Endothelial cell of umbilical vein (primary cell): ENCODE measurements around the gene GLI2. TPM values are rescaled to one million over a fixed set of nuclear protein-coding genes. Genes with fewer than 3 reads are reported as not detected.

ENCODE experiments used
- BruUV-seq: library from RNA; stranded (reverse); fragments of 400-500 nt; replicated peaks from 2 replicates; lab custom pipeline; 2021; lab: Mats Ljungman, UMichigan
- CTCF ChIA-PET: fragments of 300-600, 350-600 bp; sonication (Branson Sonifier 250); formaldehyde crosslinking; loops from one replicate; lab custom pipeline; 2021; ENCODE audit warnings: antibody characterized with exemption, inconsistent platforms; lab: Charles Lee
- POLR2A ChIA-PET: fragments of 300-600, 350-600 bp; sonication (Branson Sonifier 250); formaldehyde crosslinking; loops from one replicate; lab custom pipeline; 2021; ENCODE audit warnings: antibody characterized with exemption, inconsistent platforms; lab: Charles Lee
- DNase-seq: peaks from one replicate; pipeline ENCODE4 v3.0.0-alpha.2; 2011; ENCODE audit warnings: low read depth, low spot score
- FAIRE-seq: peaks from 2 replicates; lab custom pipeline; 2011; peaks lifted over from hg19 to GRCh38; lab: Jason Lieb, UNC
- H2AFZ ChIP-seq: 2 replicates; pipeline ENCODE4 v1.6.0; 2012; ENCODE audit warnings: low read depth, low read length, control low read depth, inconsistent platforms
- H3K27ac ChIP-seq: 2 replicates; pipeline ENCODE4 v1.5.1; 2011; ENCODE audit warnings: low read depth, mild to moderate bottlenecking, control low read depth, low read length, moderate library complexity; ENCODE audit not compliant: insufficient read depth
- H3K27me3 ChIP-seq, 2 experiments: 2 replicates each; pipeline versions ENCODE4 v1.6.0 to v1.6.1; 2011; ENCODE audit warnings: low read length in 2 of 2, mixed read lengths in 1 of 2; ENCODE audit not compliant: control insufficient read depth in 2 of 2, insufficient read depth in 2 of 2
- H3K36me3 ChIP-seq, 2 experiments: 2 replicates in 1 of 2; 3 replicates in 1 of 2; pipeline ENCODE4 v1.5.1; 2011; ENCODE audit warnings: low read length in 2 of 2, mild to moderate bottlenecking in 1 of 2, moderate library complexity in 1 of 2; ENCODE audit not compliant: control insufficient read depth in 2 of 2, insufficient read depth in 2 of 2; ENCODE audit errors: extremely low read depth in 1 of 2
- H3K4me1 ChIP-seq: 3 replicates; pipeline ENCODE4 v1.5.1; 2011; ENCODE audit warnings: mild to moderate bottlenecking, low read length; ENCODE audit not compliant: control insufficient read depth, insufficient read depth; ENCODE audit errors: extremely low read depth
- H3K4me2 ChIP-seq: 2 replicates; pipeline ENCODE4 v1.6.1; 2011; ENCODE audit warnings: low read length, control low read depth, mixed read lengths; ENCODE audit not compliant: insufficient read depth
- H3K4me3 ChIP-seq, 3 experiments: fragments of 200-600 bp in 1 of 3; sonication (generic), shearing (Covaris generic) in 1 of 3; replicated peaks in 1 of 3; 2 replicates each; pipeline ENCODE4 v1.5.1; 2011 to 2016; ENCODE audit warnings: control low read depth in 3 of 3, low read length in 3 of 3, mild to moderate bottlenecking in 2 of 3, inconsistent platforms in 1 of 3, low read depth in 1 of 3, moderate library complexity in 1 of 3; ENCODE audit not compliant: insufficient read depth in 1 of 3
- H3K79me2 ChIP-seq: 2 replicates; pipeline ENCODE4 v1.6.0; 2012; ENCODE audit warnings: low read length, inconsistent platforms; ENCODE audit not compliant: control insufficient read depth, insufficient read depth
- H3K9ac ChIP-seq: replicated peaks from 2 replicates; pipeline ENCODE3; 2011; ENCODE audit warnings: low read length, control low read depth; ENCODE audit not compliant: insufficient read depth; ENCODE audit errors: extremely low read depth
- H3K9me1 ChIP-seq: replicated peaks from 3 replicates; pipeline ENCODE4 v1.6.0; 2011; ENCODE audit warnings: mild to moderate bottlenecking, low read length; ENCODE audit not compliant: control insufficient read depth, insufficient read depth; ENCODE audit errors: extremely low read depth
- H3K9me3 ChIP-seq: replicated peaks from 2 replicates; pipeline ENCODE4 v1.5.1; 2012; ENCODE audit warnings: low read length, inconsistent platforms; ENCODE audit not compliant: control insufficient read depth, insufficient read depth
- H4K20me1 ChIP-seq: replicated peaks from 2 replicates; pipeline ENCODE3; 2011; ENCODE audit warnings: mild to moderate bottlenecking, low read length; ENCODE audit not compliant: control insufficient read depth, insufficient read depth; ENCODE audit errors: extremely low read depth
- EZH2 ChIP-seq: IDR thresholded peaks from 2 replicates; pipeline ENCODE4 v1.6.1; 2012; ENCODE audit warnings: borderline replicate concordance, low read depth, mild to moderate bottlenecking, moderate library complexity, low read length, inconsistent platforms; ENCODE audit not compliant: severe bottlenecking
- FOS ChIP-seq: IDR thresholded peaks from 2 replicates; pipeline ENCODE4 v1.6.1; 2011; ENCODE audit warnings: mild to moderate bottlenecking, low read length, moderate library complexity, borderline replicate concordance; ENCODE audit not compliant: insufficient read depth
- GATA2 ChIP-seq: IDR thresholded peaks from 2 replicates; pipeline ENCODE4 v1.7.0; 2011; ENCODE audit warnings: low read depth, mild to moderate bottlenecking, moderate library complexity, mixed read lengths, low read length; ENCODE audit not compliant: insufficient read length, insufficient read depth
- JUN ChIP-seq: IDR thresholded peaks from 2 replicates; pipeline ENCODE4 v1.6.1; 2011; ENCODE audit warnings: borderline replicate concordance, low read depth; ENCODE audit not compliant: insufficient read length, insufficient read depth
- MYC ChIP-seq: IDR thresholded peaks from one replicate; pipeline ENCODE4 v1.6.1; 2011; ENCODE audit warnings: mild to moderate bottlenecking, low read depth, low read length
- POLR2A ChIP-seq: IDR thresholded peaks from 2 replicates; pipeline ENCODE4 v1.6.1; 2012; ENCODE audit warnings: low read depth, mild to moderate bottlenecking, control low read depth, low read length
- POLR2AphosphoS5 ChIP-seq: IDR thresholded peaks from 2 replicates; pipeline ENCODE4 v1.6.1; 2012; ENCODE audit warnings: low read depth, mild to moderate bottlenecking, control low read depth, low read length, moderate library complexity; ENCODE audit not compliant: insufficient read depth
- dilution Hi-C: fragments of 300-500 bp; cut with MboI; formaldehyde crosslinking; loops from one replicate; pipeline ENCODE4 v1.15.0; 2019; ENCODE audit warnings: low sequenced_read_pairs; ENCODE audit not compliant: extremely low pct_ligation_motif_present
- intact Hi-C: fragments of 100-400 bp; cut with micrococcal nuclease; formaldehyde crosslinking; loops from one replicate; pipeline ENCODE4 v1.10.0; 2022
- polyA plus RNA-seq, 4 experiments: library from polyadenylated mRNA; depleted of rRNA in 3 of 4; stranded (reverse) in 3 of 4; unstranded in 1 of 4; fragments of >200 nt; gene quantifications; 2 replicates each; pipeline versions ENCODE4 v1.2.1 to v1.2.3, GENCODE V29; 2011 to 2012; ENCODE audit warnings: missing spikeins in 1 of 4
- total RNA-seq: library from RNA; stranded (reverse); gene quantifications from 2 replicates; pipeline ENCODE4 v1.2.3, GENCODE V29; 2021
- TF ChIP-seq, protein P1 (sequence below): IDR thresholded peaks from 2 replicates; pipeline ENCODE4 v1.6.1; 2011; ENCODE audit not compliant: insufficient read depth, insufficient read length
- TF ChIP-seq, protein P2 (sequence below), 2 donors: IDR thresholded peaks; 1 replicate in 1 of 2; 2 replicates in 1 of 2; pipeline ENCODE4 v1.5.1; 2011; ENCODE audit warnings: low read length in 2 of 2, mild to moderate bottlenecking in 2 of 2, moderate library complexity in 2 of 2, control low read depth in 1 of 2, inconsistent platforms in 1 of 2, low read depth in 1 of 2; ENCODE audit not compliant: insufficient read depth in 1 of 2; ENCODE audit errors: extremely low read depth in 1 of 2

Gene GLI2
- total and polyA plus RNA-seq, 2 donors (not counting 3 experiments of a cell fraction or from before 2014, with no cell fraction given): 0.13 TPM; not detected in 1

DNA sequence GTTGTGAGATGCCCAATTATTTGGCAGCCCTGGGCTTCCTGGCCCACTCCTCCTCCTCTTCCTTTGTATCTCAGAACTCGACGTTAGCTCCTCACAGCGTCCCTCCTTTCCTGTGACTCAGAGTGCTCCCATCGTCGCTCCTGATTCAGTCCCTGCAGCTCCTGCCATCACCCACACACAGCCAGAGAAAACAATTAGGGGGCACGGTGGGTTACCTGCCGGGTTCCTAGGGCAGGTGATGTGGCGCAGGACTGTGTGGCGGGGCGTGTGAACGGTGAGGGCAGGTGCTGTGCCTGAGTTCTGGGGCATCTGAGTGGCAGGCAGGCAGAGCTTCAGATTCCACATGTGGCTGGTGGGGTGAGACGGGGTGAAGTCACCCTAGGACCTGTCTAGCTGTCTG, 42.6 kb downstream of the GLI2 start:
- TF ChIP-seq MYC: no peak
- peak; percentile 24 for TF ChIP-seq FOS
- DNase-seq (no peak), FAIRE-seq (no peak)
- H2AFZ ChIP-seq: no peak overlapping the region
- no peak overlapping the region for H3K4me3 ChIP-seq
- POLR2A ChIA-PET: no interaction called here
- CTCF ChIA-PET: no interaction called here
- H3K4me1 ChIP-seq: peaks cover 5% of the 10 kb centered on the region
- H3K9ac ChIP-seq: no peak overlapping the region
- no peaks in the 10 kb centered on the region for H3K9me1 ChIP-seq
- H3K9me3 ChIP-seq: no peaks in the 10 kb centered on the region
- dilution Hi-C loops: no loop called here
- no peak overlapping the region for H3K4me2 ChIP-seq
- no peaks in the 10 kb centered on the region for H4K20me1 ChIP-seq
- peaks cover 0 to 2% of the 10 kb centered on the region in 2 experiments for H3K27me3 ChIP-seq
- intact Hi-C loops: no loop called here
- H3K36me3 ChIP-seq: no peaks in the 10 kb centered on the region
- no TSS peak for BruUV-seq
- H3K79me2 ChIP-seq: no peaks in the 10 kb centered on the region
- no peak overlapping the region for H3K27ac ChIP-seq

DNA sequence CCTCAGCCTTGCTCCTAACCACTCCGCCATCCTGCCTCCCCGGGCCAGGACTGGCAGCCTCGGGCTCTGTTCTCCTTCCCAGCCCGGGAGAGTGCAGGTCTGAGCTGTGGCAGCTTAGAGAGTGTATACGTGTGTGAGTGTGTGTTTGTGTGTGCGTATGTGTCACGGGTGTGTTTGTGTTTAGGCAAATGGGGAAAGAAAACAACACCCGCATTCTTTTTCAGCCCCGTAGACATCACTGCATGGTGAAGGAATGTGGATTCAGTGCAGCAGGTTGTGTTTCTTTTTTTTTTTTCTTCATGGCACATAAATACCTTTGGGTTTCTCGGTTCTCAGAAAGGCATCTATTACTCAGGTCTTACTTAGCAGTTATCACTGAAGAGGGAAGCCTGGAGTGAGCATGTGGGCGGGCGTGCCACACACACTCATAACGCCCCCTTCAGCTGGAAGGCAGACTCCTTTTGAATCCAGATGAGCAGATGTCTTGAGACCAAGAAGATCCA, 44.2 kb downstream of the GLI2 start:
- Histone ChIP-seq H2AFZ (no peak overlapping the region), H3K9ac (no peak overlapping the region), H3K79me2 (no peaks in the 10 kb centered on the region), H4K20me1 (no peaks in the 10 kb centered on the region), H3K4me1 (peaks cover 8% of the 10 kb centered on the region), H3K36me3 (no peaks in the 10 kb centered on the region), H3K9me3 (no peaks in the 10 kb centered on the region), H3K27ac (no peak overlapping the region), H3K9me1 (no peaks in the 10 kb centered on the region), H3K4me2 (no peak overlapping the region), H3K27me3 (peaks cover 0 to 2% of the 10 kb centered on the region in 2 experiments), H3K4me3 (no peak overlapping the region)
- POLR2A ChIA-PET: interaction anchor here (0.6 kb wide), 1 partner anchor 23 kb away, joined by 4 read pairs; no protein-coding TSS in a partner anchor
- no TSS peak for BruUV-seq
- no peak for TF ChIP-seq POLR2AphosphoS5
- no peak for TF ChIP-seq POLR2A
- TF ChIP-seq, protein P1, sequence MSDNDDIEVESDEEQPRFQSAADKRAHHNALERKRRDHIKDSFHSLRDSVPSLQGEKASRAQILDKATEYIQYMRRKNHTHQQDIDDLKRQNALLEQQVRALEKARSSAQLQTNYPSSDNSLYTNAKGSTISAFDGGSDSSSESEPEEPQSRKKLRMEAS: no peak
- no peak for TF ChIP-seq MYC
- TF ChIP-seq GATA2: no peak
- TF ChIP-seq FOS: no peak
- TF ChIP-seq, protein P2, sequence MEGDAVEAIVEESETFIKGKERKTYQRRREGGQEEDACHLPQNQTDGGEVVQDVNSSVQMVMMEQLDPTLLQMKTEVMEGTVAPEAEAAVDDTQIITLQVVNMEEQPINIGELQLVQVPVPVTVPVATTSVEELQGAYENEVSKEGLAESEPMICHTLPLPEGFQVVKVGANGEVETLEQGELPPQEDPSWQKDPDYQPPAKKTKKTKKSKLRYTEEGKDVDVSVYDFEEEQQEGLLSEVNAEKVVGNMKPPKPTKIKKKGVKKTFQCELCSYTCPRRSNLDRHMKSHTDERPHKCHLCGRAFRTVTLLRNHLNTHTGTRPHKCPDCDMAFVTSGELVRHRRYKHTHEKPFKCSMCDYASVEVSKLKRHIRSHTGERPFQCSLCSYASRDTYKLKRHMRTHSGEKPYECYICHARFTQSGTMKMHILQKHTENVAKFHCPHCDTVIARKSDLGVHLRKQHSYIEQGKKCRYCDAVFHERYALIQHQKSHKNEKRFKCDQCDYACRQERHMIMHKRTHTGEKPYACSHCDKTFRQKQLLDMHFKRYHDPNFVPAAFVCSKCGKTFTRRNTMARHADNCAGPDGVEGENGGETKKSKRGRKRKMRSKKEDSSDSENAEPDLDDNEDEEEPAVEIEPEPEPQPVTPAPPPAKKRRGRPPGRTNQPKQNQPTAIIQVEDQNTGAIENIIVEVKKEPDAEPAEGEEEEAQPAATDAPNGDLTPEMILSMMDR (IDR thresholded peaks at IDR 0.05; ENCODE audit: extremely low read depth in 1 of 2, insufficient read depth in 1 of 2, low read depth in 1 of 2, low read length in 2 of 2): no peak
- TF ChIP-seq JUN: no peak
- TF ChIP-seq EZH2: no peak
- intact Hi-C loops: loop anchor here (5.0 kb wide), 1 partner anchor 167 kb away; no protein-coding TSS in a partner anchor
- FAIRE-seq (no peak), DNase-seq (no peak)
- dilution Hi-C loops: no loop called here
- CTCF ChIA-PET: interaction anchor here (1.1 to 1.6 kb wide), 2 partner anchors 68 to 84 kb away, joined by 3 to 5 read pairs; no protein-coding TSS in a partner anchor
